ENCODE results near the gene FTCD. TPM values are rescaled to one million over a fixed set of nuclear protein-coding genes. Genes with fewer than 3 reads are reported as not detected.

FTCD gene
- total RNA-seq, 1 donor from 2014 or later: not detected

GRCh38 chr21:46113497-46114176, 41.7 kb downstream of the FTCD start:
- Histone ChIP-seq H3K4me3 (no peak overlapping the region), H3K27ac (no peak overlapping the region), H3K36me3 (peaks cover 0 to 68% of the 10 kb centered on the region in 2 donors), H3K4me1 (peaks cover 45% of the 10 kb centered on the region), H3K27me3 (no peaks in the 10 kb centered on the region), H3K9me3 (no peaks in the 10 kb centered on the region)
- TF ChIP-seq POLR2A (IDR thresholded peaks at IDR 0.05) (no peak), POLR2AphosphoS5 (IDR thresholded peaks at IDR 0.05; ENCODE audit: insufficient read depth in 1 of 2, low read depth in 1 of 2) (no peak), CTCF (IDR thresholded peaks at IDR 0.05) (no peak)
- intact Hi-C loops (cut with DNase I): loop anchor here (5.0 kb wide), 1 partner anchor 141 kb away; no protein-coding TSS in a partner anchor
- no peak for DNase-seq (ENCODE audit: extremely low spot score in 2 of 2)

- Histone ChIP-seq H3K27me3 (no peaks in the 10 kb centered on the region), H3K9me3 (no peaks in the 10 kb centered on the region), H3K27ac (no peak overlapping the region), H3K4me1 (peaks cover 45% of the 10 kb centered on the region), H3K4me3 (no peak overlapping the region), H3K36me3 (peaks cover 0 to 59% of the 10 kb centered on the region in 2 donors)
- intact Hi-C loops (cut with DNase I): loop anchor here (5.0 kb wide), 1 partner anchor 140 kb away; no protein-coding TSS in a partner anchor
- TF ChIP-seq POLR2A (IDR thresholded peaks at IDR 0.05) (no peak), POLR2AphosphoS5 (IDR thresholded peaks at IDR 0.05; ENCODE audit: insufficient read depth in 1 of 2, low read depth in 1 of 2) (no peak), CTCF (IDR thresholded peaks at IDR 0.05) (no peak)
- peak in 1 of 2 donors; percentile 81 for DNase-seq (ENCODE audit: extremely low spot score in 2 of 2)
These were observed 42.6 kb downstream of the FTCD start for GRCh38 chr21:46112725-46113215.

GRCh38 chr21:46111857-46112724, 43.3 kb downstream of the FTCD start:
- no peak overlapping the region for H3K27ac ChIP-seq
- TF ChIP-seq CTCF (IDR thresholded peaks at IDR 0.05) (no peak), POLR2A (IDR thresholded peaks at IDR 0.05) (no peak), POLR2AphosphoS5 (IDR thresholded peaks at IDR 0.05; ENCODE audit: insufficient read depth in 1 of 2, low read depth in 1 of 2) (no peak)
- H3K4me1 ChIP-seq: peaks cover 43% of the 10 kb centered on the region
- no peaks in the 10 kb centered on the region for H3K27me3 ChIP-seq
- H3K4me3 ChIP-seq: no peak overlapping the region
- H3K36me3 ChIP-seq: peaks cover 0 to 52% of the 10 kb centered on the region in 2 donors
- intact Hi-C loops (cut with DNase I): loop anchor here (5.0 kb wide), 1 partner anchor 140 kb away; no protein-coding TSS in a partner anchor
- peak in 1 of 2 donors; percentile 77 for DNase-seq (ENCODE audit: extremely low spot score in 2 of 2)
- no peaks in the 10 kb centered on the region for H3K9me3 ChIP-seq

GRCh38 chr21:46111193-46111571, 44.2 kb downstream of the FTCD start:
- Histone ChIP-seq H3K9me3 (no peaks in the 10 kb centered on the region), H3K27ac (peak overlapping the region; percentile 36), H3K36me3 (peaks cover 0 to 43% of the 10 kb centered on the region in 2 donors), H3K4me3 (no peak overlapping the region), H3K4me1 (peaks cover 34% of the 10 kb centered on the region), H3K27me3 (no peaks in the 10 kb centered on the region)
- intact Hi-C loops (cut with DNase I): loop anchor here (5.0 kb wide), 1 partner anchor 139 kb away; no protein-coding TSS in a partner anchor
- DNase-seq (ENCODE audit: extremely low spot score in 2 of 2): peak; percentile 52 to 77
- TF ChIP-seq CTCF (IDR thresholded peaks at IDR 0.05): no peak
- TF ChIP-seq POLR2A (IDR thresholded peaks at IDR 0.05): no peak
- TF ChIP-seq POLR2AphosphoS5 (IDR thresholded peaks at IDR 0.05; ENCODE audit: insufficient read depth in 1 of 2, low read depth in 1 of 2): no peak

Measured in vagina (tissue), 2 donors.